Stimulated activated CD4-positive, alpha-beta T cell treated with anti-CD3 and anti-CD28 coated beads, Interleukin-12 subunit alpha, Interleukin-12 subunit beta, amount 100 ng/mL, for 48 hours (primary cell): ENCODE measurements around the gene RBM28.

Experiments used
- DNase-seq, 3 donors: peaks; one replicate each; pipeline ENCODE4 v3.0.0-alpha.2; 2020; ENCODE audit warnings: low read depth in 2 of 3, low spot score in 1 of 3

RBM28 gene

DNA sequence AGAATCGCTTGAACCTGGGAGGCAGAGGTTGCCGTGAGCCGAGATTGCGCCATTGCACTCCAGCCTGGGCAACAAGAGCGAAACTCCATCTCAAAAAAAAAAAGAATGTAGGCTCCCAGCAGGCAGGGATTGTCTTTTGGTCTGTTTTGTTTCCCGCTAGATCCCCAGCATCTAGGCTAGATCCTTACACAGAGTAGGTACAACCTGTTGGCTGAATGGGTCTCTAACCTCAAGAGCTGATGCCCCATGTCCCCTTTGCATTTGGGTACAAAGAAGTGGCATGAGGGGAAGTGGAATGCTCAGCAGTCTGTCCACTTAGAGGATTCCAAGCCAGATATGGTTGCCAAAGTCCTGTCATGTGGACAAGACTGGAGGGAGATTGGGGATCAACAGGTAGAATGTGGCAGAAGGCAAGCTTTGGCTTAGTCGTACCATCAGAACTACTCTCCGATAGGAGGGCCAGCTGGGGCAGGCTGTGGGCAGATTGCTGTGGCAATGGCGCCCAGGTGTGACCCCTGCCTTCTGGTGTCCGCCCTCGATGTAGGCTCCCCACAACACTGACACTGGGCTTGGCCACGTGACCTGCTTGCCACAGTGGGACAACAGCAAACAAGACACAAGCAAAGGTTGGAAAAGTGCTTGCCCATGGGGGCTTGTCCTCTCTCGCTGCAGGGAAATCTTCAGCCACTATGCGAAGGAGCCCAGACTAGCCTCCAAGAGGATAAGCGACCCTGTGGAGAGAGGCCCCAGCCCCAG lies 81.3 kb downstream of the RBM28 start:
- DNase-seq, result no peak

DNA sequence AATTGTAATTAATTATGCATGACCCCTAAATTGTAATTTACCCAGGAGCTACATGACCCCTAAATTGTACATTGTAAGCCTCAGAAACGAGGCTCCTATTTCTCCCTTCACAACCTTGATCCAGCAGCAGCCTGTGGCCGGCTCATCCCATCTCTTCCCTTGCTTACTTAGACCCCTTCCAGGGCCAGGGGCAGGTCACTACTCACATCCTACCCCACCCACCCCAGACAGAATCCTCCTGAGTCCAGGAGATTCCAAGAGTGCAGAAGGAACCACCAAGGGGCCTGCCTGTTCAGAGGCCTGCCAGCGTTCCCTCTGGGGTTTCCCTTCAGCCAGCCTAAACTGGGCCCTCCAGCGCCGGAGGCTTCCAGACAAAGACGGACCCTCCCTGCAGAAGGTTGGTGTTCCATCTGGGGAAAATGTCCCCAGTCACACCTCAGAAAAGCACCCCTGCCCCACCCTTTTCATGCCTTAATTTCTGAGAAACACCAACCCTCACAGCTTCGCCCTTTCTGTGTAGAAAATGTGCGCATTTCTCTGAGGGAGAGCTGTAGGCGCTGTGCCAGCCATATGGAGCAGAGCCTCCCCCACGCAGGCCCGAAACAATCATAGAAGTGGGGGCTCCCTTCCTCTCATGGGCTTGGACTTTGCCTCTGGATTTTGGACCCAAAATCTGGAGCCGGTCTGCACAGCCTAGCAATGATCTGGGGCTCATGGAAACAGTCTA lies 83.5 kb downstream of the RBM28 start:
- DNase-seq, result no peak

DNA sequence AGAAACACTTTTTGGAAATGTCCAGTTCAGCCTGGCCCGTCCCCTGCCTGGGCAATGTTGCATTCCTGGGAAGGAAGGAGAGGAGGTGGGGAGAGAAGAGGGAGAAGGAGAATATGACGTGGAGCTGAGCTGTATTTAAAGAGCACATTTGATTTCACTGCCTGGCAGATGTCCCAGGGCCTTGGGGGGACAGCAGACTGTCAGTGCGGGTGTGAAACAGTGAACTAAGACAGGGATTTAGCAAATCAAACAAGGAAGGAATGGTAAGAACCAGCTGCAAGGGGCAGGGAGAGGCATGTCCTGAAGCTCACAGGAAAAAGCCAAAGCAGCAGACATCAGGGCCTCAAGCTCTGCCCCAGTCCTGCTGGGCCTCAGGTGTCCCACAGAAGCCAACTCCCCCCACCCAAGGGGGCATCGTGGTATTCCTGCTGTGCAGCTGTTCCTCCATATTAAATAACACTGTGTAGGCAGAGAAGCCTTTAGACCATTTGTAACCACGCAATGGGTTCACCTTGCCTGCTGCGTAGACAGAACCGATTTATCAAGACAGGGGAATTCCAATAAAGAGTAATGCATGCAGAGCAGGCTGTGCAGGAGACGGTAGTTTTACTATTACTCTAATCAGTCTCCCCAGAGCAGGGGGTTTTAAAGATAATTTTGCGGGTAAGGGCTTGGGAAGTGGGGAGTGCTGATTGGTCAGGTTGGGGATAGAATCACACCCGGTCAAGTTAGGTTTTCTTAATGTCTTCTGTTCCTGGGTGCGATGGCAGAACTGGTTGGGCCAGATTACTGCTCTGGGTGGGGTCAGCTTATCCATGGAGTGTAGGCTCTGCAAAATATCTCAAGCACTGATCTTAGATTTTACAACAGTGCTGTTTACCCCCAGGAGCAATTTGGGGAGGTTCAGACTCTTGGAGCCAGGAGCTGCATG lies 84.3 kb downstream of the RBM28 start:
- no peak for DNase-seq

DNA sequence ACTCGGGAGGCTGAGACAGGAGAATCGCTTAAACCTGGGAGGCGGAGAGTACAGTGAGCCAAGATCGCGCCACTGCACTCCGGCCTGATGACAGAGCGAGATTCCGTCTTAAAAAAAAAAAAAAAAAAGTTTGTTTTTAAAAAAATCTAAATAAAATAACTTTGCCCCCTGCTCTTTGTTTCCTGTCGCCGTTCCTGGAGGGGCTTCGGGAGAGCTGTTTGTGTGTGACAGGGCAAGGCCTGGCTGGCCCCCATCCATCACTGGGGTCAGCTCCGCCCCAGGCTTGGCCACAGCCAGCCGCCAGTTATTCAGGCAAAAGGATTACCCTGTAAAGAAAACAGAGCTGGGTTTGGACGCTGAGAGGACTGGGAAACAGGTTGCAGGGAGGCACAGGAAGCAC lies 86.2 kb downstream of the RBM28 start:
- DNase-seq, result no peak

DNA sequence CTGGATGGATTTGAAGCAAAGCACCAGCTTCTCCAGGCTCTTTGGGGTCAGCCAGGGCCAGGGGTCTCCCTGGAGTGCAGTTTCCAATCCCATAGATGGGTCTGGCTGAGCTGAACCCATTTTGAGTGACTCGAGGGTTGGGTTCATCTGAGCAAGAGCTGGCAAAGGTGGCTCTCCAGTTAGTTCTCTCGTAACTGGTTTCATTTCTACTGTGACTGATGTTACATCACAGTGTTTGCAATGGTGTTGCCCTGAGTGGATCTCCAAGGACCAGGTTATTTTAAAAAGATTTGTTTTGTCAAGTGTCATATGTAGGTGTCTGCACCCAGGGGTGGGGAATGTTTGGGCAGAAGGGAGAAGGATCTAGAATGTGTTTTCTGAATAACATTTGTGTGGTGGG lies 88.4 kb downstream of the RBM28 start:
- no peak for DNase-seq

DNA sequence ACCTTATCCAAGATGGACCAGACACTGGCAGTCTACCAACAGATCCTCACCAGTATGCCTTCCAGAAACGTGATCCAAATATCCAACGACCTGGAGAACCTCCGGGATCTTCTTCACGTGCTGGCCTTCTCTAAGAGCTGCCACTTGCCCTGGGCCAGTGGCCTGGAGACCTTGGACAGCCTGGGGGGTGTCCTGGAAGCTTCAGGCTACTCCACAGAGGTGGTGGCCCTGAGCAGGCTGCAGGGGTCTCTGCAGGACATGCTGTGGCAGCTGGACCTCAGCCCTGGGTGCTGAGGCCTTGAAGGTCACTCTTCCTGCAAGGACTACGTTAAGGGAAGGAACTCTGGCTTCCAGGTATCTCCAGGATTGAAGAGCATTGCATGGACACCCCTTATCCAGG lies 89.2 kb downstream of the RBM28 start:
- no peak for DNase-seq

DNA sequence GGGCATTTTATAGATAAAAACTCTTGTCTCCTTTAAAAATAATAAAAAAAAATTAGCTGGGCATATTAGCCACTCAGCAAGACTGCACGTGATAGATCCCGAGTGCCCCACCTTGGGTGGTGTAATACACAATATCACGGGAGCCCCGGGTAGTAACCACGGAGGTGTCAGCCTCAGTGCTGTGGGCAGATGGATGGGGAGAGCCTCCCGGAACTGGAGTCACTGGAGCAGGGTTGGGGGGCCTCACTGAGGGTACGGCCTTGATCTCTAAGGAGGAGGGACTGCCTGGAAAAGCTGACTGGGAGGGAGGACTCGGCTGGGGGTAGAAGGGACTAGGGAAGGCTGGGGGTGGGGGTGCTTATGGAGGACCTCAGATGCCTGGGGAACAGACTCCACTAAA lies 90.0 kb downstream of the RBM28 start:
- no peak for DNase-seq

DNA sequence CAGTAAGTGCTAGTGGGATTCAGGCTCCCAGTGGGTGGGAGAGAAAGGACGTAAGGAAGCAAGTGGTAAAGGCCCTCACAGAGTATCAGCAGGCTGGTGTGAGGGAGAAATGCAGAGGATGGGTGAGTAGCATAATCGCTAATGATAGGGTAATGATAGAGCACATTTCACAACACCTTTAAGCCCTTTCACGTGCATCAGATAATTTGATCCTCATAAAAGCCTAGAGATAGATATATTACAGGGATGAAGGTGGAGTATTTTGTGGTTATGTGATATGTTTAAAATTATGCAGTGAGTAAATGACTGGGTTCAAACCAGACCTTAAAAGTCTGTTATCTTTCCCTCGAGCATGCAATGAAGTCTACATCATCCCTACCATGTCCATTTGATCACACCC lies 92.4 kb downstream of the RBM28 start:
- no peak for DNase-seq
